GM12878 (cell line): ENCODE data around the gene RNF32. TPM values are rescaled to one million over a fixed set of nuclear protein-coding genes. Genes with fewer than 3 reads are reported as not detected.
A peak's percentile ranks its signal among the peaks of the same experiment; 100 is the strongest.

Source experiments
- ATAC-seq: fragments of 200-7000 bp; cut with Tn5 transposase; 3 replicates; pipeline ENCODE4 v1.9.1; 2020; ENCODE audit warnings: mild to moderate bottlenecking, moderate library complexity
- BruUV-seq: library from RNA; stranded (reverse); fragments of 400-500 nt; replicated peaks from 2 replicates; lab custom pipeline; 2021; lab: Mats Ljungman, UMichigan
- CTCF ChIA-PET: fragments of 300-600 bp; sonication (Branson Sonifier 250); formaldehyde crosslinking; extraction: SDS; loops from one replicate; lab custom pipeline; 2021; ENCODE audit warnings: inconsistent platforms; lab: Yijun Ruan, JAX
- POLR2A ChIA-PET: fragments of 350-600 bp; formaldehyde crosslinking; extraction: SDS; loops from one replicate; lab custom pipeline; 2021; ENCODE audit warnings: inconsistent platforms; lab: Charles Lee
- RAD21 ChIA-PET: fragments of 300-600 bp; sonication (Branson Sonifier 250); formaldehyde crosslinking; loops from one replicate; lab custom pipeline; 2023; ENCODE audit warnings: antibody characterized with exemption; ENCODE audit not compliant: unreplicated experiment; lab: Charles Lee
- SMC1A ChIA-PET: fragments of 300-600 bp; sonication (Branson Sonifier 250); formaldehyde crosslinking; loops from one replicate; lab custom pipeline; 2023; ENCODE audit not compliant: unreplicated experiment, uncharacterized antibody; lab: Charles Lee
- DNase-seq: peaks from one replicate; pipeline ENCODE4 v3.0.0-alpha.2; 2011; ENCODE audit warnings: low read depth, low spot score
- FAIRE-seq: peaks from 3 replicates; lab custom pipeline; 2011; peaks lifted over from hg19 to GRCh38; lab: Jason Lieb, UNC
- H2AFZ ChIP-seq: 2 replicates; pipeline ENCODE4 v1.6.0; 2011; ENCODE audit warnings: low read depth, low read length, control low read depth; ENCODE audit not compliant: control insufficient read depth
- H3K27ac ChIP-seq: 2 replicates; pipeline ENCODE4 v1.5.1; 2011; ENCODE audit warnings: control low read depth; ENCODE audit not compliant: control insufficient read depth, insufficient read depth
- H3K27me3 ChIP-seq, 2 experiments: replicated peaks in 1 of 2; 2 replicates each; pipeline versions ENCODE4 v1.6.0 to v1.6.1; 2011; ENCODE audit warnings: low read length in 1 of 2; ENCODE audit not compliant: control insufficient read depth in 2 of 2, insufficient read depth in 2 of 2
- H3K36me3 ChIP-seq, 2 experiments: 2 replicates each; pipeline ENCODE4 v1.5.1; 2011; ENCODE audit warnings: low read length in 1 of 2; ENCODE audit not compliant: control insufficient read depth in 2 of 2, insufficient read depth in 2 of 2
- H3K4me1 ChIP-seq: 2 replicates; pipeline ENCODE4 v1.6.1; 2011; ENCODE audit warnings: mild to moderate bottlenecking, low read length, moderate library complexity, mixed read lengths; ENCODE audit not compliant: control insufficient read depth, insufficient read depth
- H3K4me2 ChIP-seq: 2 replicates; pipeline ENCODE4 v1.6.0; 2011; ENCODE audit warnings: control low read depth; ENCODE audit not compliant: control insufficient read depth, insufficient read depth
- H3K4me3 ChIP-seq: fragments of 200-600 bp; sonication (generic); 2 replicates; pipeline ENCODE4 v1.5.1; 2016
- H3K79me2 ChIP-seq: 2 replicates; pipeline ENCODE4 v1.6.0; 2011; ENCODE audit warnings: low read length; ENCODE audit not compliant: control insufficient read depth, insufficient read depth
- H3K9ac ChIP-seq: 2 replicates; pipeline ENCODE4 v1.8.0; 2011; ENCODE audit warnings: low read length, control low read depth, mixed read lengths; ENCODE audit not compliant: control insufficient read depth, insufficient read depth
- H3K9me3 ChIP-seq: replicated peaks from 3 replicates; pipeline ENCODE4 v1.5.1; 2011; ENCODE audit warnings: mild to moderate bottlenecking, low read length; ENCODE audit not compliant: control insufficient read depth, insufficient read depth
- H4K20me1 ChIP-seq: 2 replicates; pipeline ENCODE4 v1.6.0; 2011; ENCODE audit not compliant: control insufficient read depth, insufficient read depth
- IRF3 ChIP-seq: fragments of 450-650 bp; IDR thresholded peaks from 2 replicates; pipeline ENCODE4 v1.6.1; 2014; ENCODE audit warnings: mild to moderate bottlenecking
- PML ChIP-seq: IDR thresholded peaks from 2 replicates; pipeline ENCODE4 v1.6.1; 2012; ENCODE audit warnings: low read length, inconsistent platforms
- SMAD5 ChIP-seq: IDR thresholded peaks from 2 replicates; pipeline ENCODE4 v1.6.1; 2016; ENCODE audit warnings: antibody characterized with exemption, low read depth
- SMARCA5 ChIP-seq: fragments of 450-650 bp; IDR thresholded peaks from 2 replicates; pipeline ENCODE4 v1.6.1; 2017; ENCODE audit warnings: mild to moderate bottlenecking
- SUPT20H ChIP-seq: IDR thresholded peaks from 2 replicates; pipeline ENCODE4 v1.6.1; 2011; ENCODE audit warnings: low read depth, mild to moderate bottlenecking, low read length, moderate library complexity, borderline replicate concordance; ENCODE audit not compliant: control insufficient read depth
- TAF1 ChIP-seq: IDR thresholded peaks from 2 replicates; pipeline ENCODE4 v1.6.1; 2011; ENCODE audit warnings: mild to moderate bottlenecking, low read depth, low read length, borderline replicate concordance
- ZNF207 ChIP-seq: fragments of 450-650 bp; IDR thresholded peaks from 2 replicates; pipeline ENCODE4 v1.6.1; 2014; ENCODE audit warnings: antibody characterized with exemption, mild to moderate bottlenecking, borderline replicate concordance
- WGBS: methylation state at CpG from one replicate; pipeline ENCODE4 v1.1.6; 2016; ENCODE audit warnings: low lambda C conversion rate; ENCODE audit not compliant: insufficient replicate concordance, insufficient coverage; ENCODE audit errors: missing lambda C conversion rate; 5-methylcytosine and 5-hydroxymethylcytosine counted together
- in situ Hi-C: fragments of 300-500 bp; cut with MboI; formaldehyde crosslinking; loops from 9 replicates; pipeline ENCODE4 v1.14.3; 2018; ENCODE audit warnings: mixed read lengths
- intact Hi-C: fragments of 100-400 bp; cut with micrococcal nuclease; formaldehyde crosslinking; loops from one replicate; pipeline ENCODE4 v1.14.2; 2022; ENCODE audit not compliant: unreplicated experiment
- polyA plus RNA-seq, 11 experiments: library from polyadenylated mRNA; depleted of rRNA in 4 of 11; unstranded in 6 of 11; stranded (reverse) in 5 of 11; fragments of >200 nt; fragmentation: Nextera tagmentation in 4 of 11; fragmentation: Illumina TruSeq in 1 of 11; extraction: Ambion mirVana in 4 of 11; extraction: Trizol in 1 of 11; gene quantifications; 1 replicate in 1 of 11; 2 replicates in 10 of 11; pipeline versions ENCODE4 v1.2.1 to v1.2.3, GENCODE V29; 2011 to 2016; ENCODE audit warnings: inconsistent platforms in 2 of 11, missing spikeins in 2 of 11, low read depth in 1 of 11
- total RNA-seq, 4 experiments: library from RNA; depleted of rRNA in 3 of 4; stranded (reverse); fragments of >200 nt in 3 of 4; fragmentation: Illumina TruSeq in 1 of 4; extraction: Trizol in 1 of 4; gene quantifications; 2 replicates each; pipeline versions ENCODE4 v1.2.1 to v1.2.3, GENCODE V29; 2013 to 2021

The RNF32 gene
- total and polyA plus RNA-seq, 10 of the 15 experiments (the other 5 are each of a cell fraction or from before 2014, with no cell fraction given): 2.5 to 7.2 (median 3.7) TPM

- no peak overlapping the region for H3K9ac ChIP-seq
- intact Hi-C loops (no loop called here), in situ Hi-C loops (no loop called here)
- ChIA-PET POLR2A (no interaction called here), CTCF (no interaction called here), RAD21 (no interaction called here), SMC1A (no interaction called here)
- TF ChIP-seq SMAD5: no peak
- no peak for TF ChIP-seq SUPT20H
- no peak for TF ChIP-seq SMARCA5
- no peak for TF ChIP-seq ZNF207
- H3K36me3 ChIP-seq: no peaks in the 10 kb centered on the region
- no peak overlapping the region for H2AFZ ChIP-seq
- no peaks in the 10 kb centered on the region; the same call in 2 of the 3 replicates for H3K9me3 ChIP-seq
- H3K27ac ChIP-seq: no peak overlapping the region
- ATAC-seq: no peak
- no peak overlapping the region for H3K4me3 ChIP-seq
- BruUV-seq: no TSS peak
- H3K79me2 ChIP-seq: no peaks in the 10 kb centered on the region
- no peaks in the 10 kb centered on the region for H3K27me3 ChIP-seq
- peaks cover 3% of the 10 kb centered on the region for H3K4me1 ChIP-seq
- no peak for DNase-seq
- H4K20me1 ChIP-seq: no peaks in the 10 kb centered on the region
- WGBS: 58% methylated on average over 11 of the region's 11 CpGs
- FAIRE-seq: no peak
- peak overlapping the region; percentile 44; the same call in 1 of the 2 replicates for H3K4me2 ChIP-seq
These were observed 23.4 kb upstream of the RNF32 start for GRCh38 chr7:156617215-156617614.

- ATAC-seq (no peak), FAIRE-seq (no peak), DNase-seq (no peak)
- Histone ChIP-seq H3K36me3 (no peaks in the 10 kb centered on the region), H3K4me1 (no peaks in the 10 kb centered on the region; the same call in 1 of the 2 replicates), H3K79me2 (no peaks in the 10 kb centered on the region), H4K20me1 (no peaks in the 10 kb centered on the region), H3K4me3 (no peak overlapping the region), H3K4me2 (no peak overlapping the region), H3K9ac (no peak overlapping the region), H2AFZ (no peak overlapping the region), H3K9me3 (no peaks in the 10 kb centered on the region; the same call in 2 of the 3 replicates), H3K27ac (no peak overlapping the region), H3K27me3 (no peaks in the 10 kb centered on the region)
- no TSS peak for BruUV-seq
- RAD21 ChIA-PET: no interaction called here
- WGBS: 79% methylated on average over 18 of the region's 18 CpGs
- POLR2A ChIA-PET: interaction anchor here (0.9 kb wide), 1 partner anchor 24 kb away, joined by 3 read pairs; no protein-coding TSS in a partner anchor
- CTCF ChIA-PET: interaction anchor here (0.6 kb wide), 1 partner anchor 46 kb away, joined by 5 read pairs; no protein-coding TSS in a partner anchor
- SMC1A ChIA-PET: no interaction called here
- intact Hi-C loops: no loop called here
- in situ Hi-C loops: no loop called here
- TF ChIP-seq TAF1 (no peak), PML (no peak), IRF3 (no peak)
These were observed 22.3 kb upstream of the RNF32 start for GRCh38 chr7:156618078-156618779.
